Upper lobe of right lung (tissue), 1 donor: ENCODE measurements around the gene SULT2B1. TPM values are rescaled to one million over a fixed set of nuclear protein-coding genes. Genes with fewer than 3 reads are reported as not detected.
A peak's percentile ranks its signal among the peaks of the same experiment; 100 is the strongest.

ENCODE experiments used
- ATAC-seq: fragments of 200-7000 bp; cut with Tn5 transposase; one replicate; pipeline ENCODE4 v1.9.1; 2020; ENCODE audit warnings: mild to moderate bottlenecking, moderate library complexity
- DNase-seq: peaks from one replicate; pipeline ENCODE4 v3.0.0-alpha.2; 2020
- H3K27ac ChIP-seq: fragments of 200-600 bp; one replicate; pipeline ENCODE4 v1.8.0; 2022
- H3K27me3 ChIP-seq: fragments of 200-600 bp; one replicate; pipeline ENCODE4 v1.8.0; 2022; ENCODE audit warnings: mild to moderate bottlenecking
- H3K36me3 ChIP-seq: fragments of 200-600 bp; one replicate; pipeline ENCODE4 v1.8.0; 2022
- H3K4me1 ChIP-seq: fragments of 200-600 bp; one replicate; pipeline ENCODE4 v1.8.0; 2022
- H3K4me3 ChIP-seq: fragments of 200-600 bp; one replicate; pipeline ENCODE4 v1.8.0; 2022; ENCODE audit warnings: mild to moderate bottlenecking
- H3K9me3 ChIP-seq: fragments of 200-600 bp; one replicate; pipeline ENCODE4 v1.8.0; 2022
- intact Hi-C: fragments of 100-400 bp; cut with DNase I; formaldehyde crosslinking; loops from one replicate; pipeline ENCODE4 v1.11.0; 2022
- total RNA-seq: library from RNA; stranded (reverse); fragmentation: NEBNext Ultra II Directional; extraction: Animal tissue kit (Norgen Biotek cat#: 25700); gene quantifications from one replicate; pipeline ENCODE4 v1.2.1, GENCODE V29; 2021
- TF ChIP-seq, protein P1 (sequence below): fragments of 200-600 bp; IDR thresholded peaks from one replicate; pipeline ENCODE4 v1.8.0; 2022; ENCODE audit warnings: antibody characterized with exemption
- donor health status: DM: no; HTN: yes; CAD: no; lungs with severe emphysema.

Gene SULT2B1
- total RNA-seq, 1 donor from 2014 or later, result 20.4 TPM

GRCh38 chr19:48611872-48612271, 59.9 kb downstream of the SULT2B1 start:
- intact Hi-C loops, result no loop called here
- H3K4me1 ChIP-seq, result peaks cover 13% of the 10 kb centered on the region

GRCh38 chr19:48613024-48613851, 61.3 kb downstream of the SULT2B1 start:
- DNase-seq, result peak; percentile 78
- H3K4me3 ChIP-seq, result peak overlapping the region; percentile 42
- H3K27me3 ChIP-seq, result no peaks in the 10 kb centered on the region
- H3K36me3 ChIP-seq, result peaks cover 30% of the 10 kb centered on the region
- no peaks in the 10 kb centered on the region for H3K9me3 ChIP-seq
- no peak overlapping the region for H3K27ac ChIP-seq
- ATAC-seq, result peak; percentile 4
- H3K4me1 ChIP-seq, result peaks cover 25% of the 10 kb centered on the region
- TF ChIP-seq, protein P1, sequence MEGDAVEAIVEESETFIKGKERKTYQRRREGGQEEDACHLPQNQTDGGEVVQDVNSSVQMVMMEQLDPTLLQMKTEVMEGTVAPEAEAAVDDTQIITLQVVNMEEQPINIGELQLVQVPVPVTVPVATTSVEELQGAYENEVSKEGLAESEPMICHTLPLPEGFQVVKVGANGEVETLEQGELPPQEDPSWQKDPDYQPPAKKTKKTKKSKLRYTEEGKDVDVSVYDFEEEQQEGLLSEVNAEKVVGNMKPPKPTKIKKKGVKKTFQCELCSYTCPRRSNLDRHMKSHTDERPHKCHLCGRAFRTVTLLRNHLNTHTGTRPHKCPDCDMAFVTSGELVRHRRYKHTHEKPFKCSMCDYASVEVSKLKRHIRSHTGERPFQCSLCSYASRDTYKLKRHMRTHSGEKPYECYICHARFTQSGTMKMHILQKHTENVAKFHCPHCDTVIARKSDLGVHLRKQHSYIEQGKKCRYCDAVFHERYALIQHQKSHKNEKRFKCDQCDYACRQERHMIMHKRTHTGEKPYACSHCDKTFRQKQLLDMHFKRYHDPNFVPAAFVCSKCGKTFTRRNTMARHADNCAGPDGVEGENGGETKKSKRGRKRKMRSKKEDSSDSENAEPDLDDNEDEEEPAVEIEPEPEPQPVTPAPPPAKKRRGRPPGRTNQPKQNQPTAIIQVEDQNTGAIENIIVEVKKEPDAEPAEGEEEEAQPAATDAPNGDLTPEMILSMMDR, result no peak
- intact Hi-C loops, result no loop called here

More at GRCh38 chr19:48611872-48612271, 59.9 kb downstream of the SULT2B1 start:
- H3K9me3 ChIP-seq, result no peaks in the 10 kb centered on the region
- no peak overlapping the region for H3K4me3 ChIP-seq
- TF ChIP-seq, protein P1, result no peak
- no peak for ATAC-seq
- no peak for DNase-seq
- peaks cover 22% of the 10 kb centered on the region for H3K36me3 ChIP-seq
- H3K27me3 ChIP-seq, result no peaks in the 10 kb centered on the region
- no peak overlapping the region for H3K27ac ChIP-seq

GRCh38 chr19:48613852-48614435, 62.0 kb downstream of the SULT2B1 start:
- Histone ChIP-seq H3K36me3 (peaks cover 30% of the 10 kb centered on the region), H3K27me3 (no peaks in the 10 kb centered on the region), H3K4me1 (peaks cover 27% of the 10 kb centered on the region), H3K27ac (peak overlapping the region; percentile 79), H3K4me3 (peak overlapping the region; percentile 42), H3K9me3 (no peaks in the 10 kb centered on the region)
- TF ChIP-seq, protein P1, result no peak
- no peak for ATAC-seq
- intact Hi-C loops, result no loop called here
- DNase-seq, result no peak

GRCh38 chr19:48614436-48615230, 62.7 kb downstream of the SULT2B1 start, which contains the start of gene FAM83E:
Gene FAM83E, minus strand, starts transcription at chr19:48615076. Its CDS starts 1,704 bp downstream, at chr19:48613372.
- ATAC-seq, result peak; percentile 73

More at GRCh38 chr19:48614436-48615230, 62.7 kb downstream of the SULT2B1 start, which contains the start of gene FAM83E:
- H3K9me3 ChIP-seq, result no peaks in the 10 kb centered on the region
- intact Hi-C loops, result no loop called here
- H3K4me1 ChIP-seq, result peaks cover 27% of the 10 kb centered on the region
- TF ChIP-seq, protein P1, result no peak
- DNase-seq, result peak; percentile 94
- no peaks in the 10 kb centered on the region for H3K27me3 ChIP-seq
- H3K36me3 ChIP-seq, result peaks cover 30% of the 10 kb centered on the region
- H3K27ac ChIP-seq, result peak within 1 kb of the TSS; percentile 79
- peak within 1 kb of the TSS; percentile 42 for H3K4me3 ChIP-seq
